VCaP (cell line): Measurements from ENCODE around the gene CAMSAP3.

Source experiments
- H3K27ac ChIP-seq: fragments of 450-650 bp; 2 replicates; pipeline ENCODE4 v1.5.1; 2017
- CTCF ChIP-seq: fragments of 450-650 bp; conservative IDR thresholded peaks from 2 replicates; pipeline ENCODE4 v1.5.1; 2017; ENCODE audit warnings: mild to moderate bottlenecking, moderate library complexity

CAMSAP3 gene

GRCh38 chr19:7661744-7662538 is 66.3 kb downstream of the CAMSAP3 start:
- no peak overlapping the region for H3K27ac ChIP-seq
- TF ChIP-seq CTCF: no peak

- no peak overlapping the region for H3K27ac ChIP-seq
- TF ChIP-seq CTCF: no peak
Observed at GRCh38 chr19:7662657-7663056, 67.0 kb downstream of the CAMSAP3 start.

- TF ChIP-seq CTCF: no peak
- no peak overlapping the region for H3K27ac ChIP-seq
Observed at GRCh38 chr19:7663706-7664105, 68.0 kb downstream of the CAMSAP3 start.

- peak overlapping the region; percentile 28 for H3K27ac ChIP-seq
- TF ChIP-seq CTCF: no peak
Observed at GRCh38 chr19:7665076-7665475, 69.4 kb downstream of the CAMSAP3 start.
